ENCODE results near the gene NRP1.
"Not testable (repeated sequence)": the region's sequence is repeated elsewhere in the genome, so short reads cannot be mapped to it uniquely, and the experiment has no call there.

Gene NRP1

GRCh38 chr10:33302208-33302829 lies 32.1 kb downstream of the NRP1 start:
- TF ChIP-seq, protein P1, sequence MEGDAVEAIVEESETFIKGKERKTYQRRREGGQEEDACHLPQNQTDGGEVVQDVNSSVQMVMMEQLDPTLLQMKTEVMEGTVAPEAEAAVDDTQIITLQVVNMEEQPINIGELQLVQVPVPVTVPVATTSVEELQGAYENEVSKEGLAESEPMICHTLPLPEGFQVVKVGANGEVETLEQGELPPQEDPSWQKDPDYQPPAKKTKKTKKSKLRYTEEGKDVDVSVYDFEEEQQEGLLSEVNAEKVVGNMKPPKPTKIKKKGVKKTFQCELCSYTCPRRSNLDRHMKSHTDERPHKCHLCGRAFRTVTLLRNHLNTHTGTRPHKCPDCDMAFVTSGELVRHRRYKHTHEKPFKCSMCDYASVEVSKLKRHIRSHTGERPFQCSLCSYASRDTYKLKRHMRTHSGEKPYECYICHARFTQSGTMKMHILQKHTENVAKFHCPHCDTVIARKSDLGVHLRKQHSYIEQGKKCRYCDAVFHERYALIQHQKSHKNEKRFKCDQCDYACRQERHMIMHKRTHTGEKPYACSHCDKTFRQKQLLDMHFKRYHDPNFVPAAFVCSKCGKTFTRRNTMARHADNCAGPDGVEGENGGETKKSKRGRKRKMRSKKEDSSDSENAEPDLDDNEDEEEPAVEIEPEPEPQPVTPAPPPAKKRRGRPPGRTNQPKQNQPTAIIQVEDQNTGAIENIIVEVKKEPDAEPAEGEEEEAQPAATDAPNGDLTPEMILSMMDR (conservative IDR thresholded peaks at IDR 0.05; ENCODE audit: low read depth, low read length) = no peak
- DNase-seq (ENCODE audit: low read depth) = no peak
- no peak overlapping the region for H3K4me3 ChIP-seq (ENCODE audit: low read depth, low read length)

DNA sequence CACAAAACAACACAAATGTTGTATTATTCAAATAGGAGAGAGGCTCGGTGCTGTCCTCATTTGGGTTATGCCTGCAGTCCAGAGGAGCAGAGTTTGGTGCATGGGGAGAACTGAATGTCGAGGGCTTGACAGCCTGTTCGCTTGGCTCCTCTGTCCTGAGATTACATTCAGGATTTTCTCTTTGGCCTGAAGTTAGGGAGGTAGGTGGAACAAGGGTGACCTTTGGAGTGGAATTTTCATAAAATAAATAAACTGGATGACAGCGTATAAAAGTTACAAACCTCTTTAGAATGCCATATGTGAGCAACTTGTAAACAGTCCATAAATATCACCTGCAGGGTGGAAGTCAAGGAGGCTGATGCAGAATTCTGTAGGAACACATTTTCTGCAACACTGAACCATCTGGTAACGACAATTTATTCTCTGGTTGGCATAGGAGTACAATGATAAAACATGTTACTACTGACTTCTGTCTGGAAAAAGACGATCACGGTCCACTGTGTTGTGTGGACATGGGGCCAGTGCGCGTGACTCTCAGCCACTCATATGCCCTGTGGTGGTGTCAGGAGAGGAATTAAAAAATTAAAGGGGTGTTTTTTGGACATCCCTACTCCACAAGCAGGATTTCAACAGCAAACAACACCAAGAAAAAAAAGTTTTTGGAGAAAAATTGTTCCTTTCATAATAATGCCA lies 33.2 kb downstream of the NRP1 start:
- no peak for DNase-seq (ENCODE audit: low read depth)
- TF ChIP-seq, protein P1 (conservative IDR thresholded peaks at IDR 0.05; ENCODE audit: low read depth, low read length) = no peak
- no peak overlapping the region for H3K4me3 ChIP-seq (ENCODE audit: low read depth, low read length)

DNA sequence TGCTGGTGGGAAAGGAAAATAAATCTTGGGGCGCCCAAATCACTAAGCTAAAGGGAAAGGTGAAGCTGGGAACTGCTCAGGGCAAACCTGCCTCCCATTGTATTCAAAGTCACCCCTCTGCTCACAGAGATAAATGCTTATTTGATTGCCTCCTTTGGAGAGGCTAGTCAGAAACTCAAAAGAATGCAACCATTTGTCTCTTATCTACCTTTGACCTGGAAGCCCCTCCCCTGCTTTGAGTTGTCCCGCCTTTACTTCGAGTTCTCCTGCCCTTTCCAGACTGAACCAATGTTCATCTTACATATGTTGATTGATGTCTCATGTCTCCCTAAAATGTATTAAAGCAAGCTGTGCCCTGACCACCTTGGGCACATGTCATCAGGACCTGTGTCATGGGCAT lies 33.9 kb downstream of the NRP1 start:
- H3K4me3 ChIP-seq (ENCODE audit: low read depth, low read length); DNase-seq (ENCODE audit: low read depth): not testable (repeated sequence)

GRCh38 chr10:33298893-33299292 lies 35.6 kb downstream of the NRP1 start:
- TF ChIP-seq, protein P1 (conservative IDR thresholded peaks at IDR 0.05; ENCODE audit: low read depth, low read length) = no peak
- no peak for DNase-seq (ENCODE audit: low read depth)
- H3K4me3 ChIP-seq (ENCODE audit: low read depth, low read length) = no peak overlapping the region

DNA sequence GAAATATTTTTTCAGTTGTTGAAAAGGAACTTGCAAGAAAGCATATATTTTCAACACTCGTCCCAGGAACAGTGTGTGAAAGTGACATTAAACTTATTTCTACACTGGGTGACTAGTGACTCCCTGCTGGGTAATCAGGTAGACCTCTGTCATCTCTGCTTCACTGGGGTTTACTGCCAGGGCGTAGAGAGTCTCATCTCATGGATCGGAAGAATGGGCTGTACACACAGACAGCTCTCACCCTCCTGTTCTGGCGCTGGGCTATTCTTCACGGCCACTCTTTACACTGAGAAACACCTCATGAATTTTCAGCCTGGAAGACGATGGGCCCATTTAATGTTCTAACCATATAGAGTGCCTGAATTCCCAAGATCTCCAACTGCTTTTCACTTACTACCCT lies 36.4 kb downstream of the NRP1 start:
- no peak for DNase-seq (ENCODE audit: low read depth)
- no peak overlapping the region for H3K4me3 ChIP-seq (ENCODE audit: low read depth, low read length)
- TF ChIP-seq, protein P1 (conservative IDR thresholded peaks at IDR 0.05; ENCODE audit: low read depth, low read length) = no peak

DNA sequence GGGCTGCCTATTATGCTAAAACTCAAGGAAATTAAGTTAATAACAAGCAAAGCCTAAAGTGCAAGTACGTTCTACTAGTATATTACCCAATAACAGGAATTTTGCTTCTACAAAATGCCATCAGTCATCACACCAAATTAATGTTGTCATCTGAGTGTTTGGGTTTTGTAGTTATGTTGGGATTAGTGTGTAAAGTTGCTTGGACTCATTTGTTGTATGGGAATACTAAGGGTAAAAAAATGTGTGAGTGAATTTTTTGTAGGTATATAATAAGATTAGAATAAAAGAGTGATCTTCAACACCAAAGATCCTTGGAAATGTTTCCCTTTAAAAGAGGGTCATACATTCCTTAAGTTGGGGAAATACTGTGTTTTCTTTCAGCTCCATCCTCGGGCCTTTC lies 38.6 kb downstream of the NRP1 start:
- TF ChIP-seq, protein P1 (conservative IDR thresholded peaks at IDR 0.05; ENCODE audit: low read depth, low read length) = no peak

GRCh38 chr10:33293531-33294170 lies 40.8 kb downstream of the NRP1 start:
- TF ChIP-seq, protein P1 (conservative IDR thresholded peaks at IDR 0.05; ENCODE audit: low read depth, low read length) = no peak
- H3K4me3 ChIP-seq (ENCODE audit: low read depth, low read length) = no peak overlapping the region
- DNase-seq (ENCODE audit: low read depth) = no peak

More for the DNA sequence above, 38.6 kb downstream of the NRP1 start:
- DNase-seq (ENCODE audit: low read depth) = no peak
- no peak overlapping the region for H3K4me3 ChIP-seq (ENCODE audit: low read depth, low read length)
